Measurements from ENCODE around the gene EFEMP2. TPM values are rescaled to one million over a fixed set of nuclear protein-coding genes. Genes with fewer than 3 reads are reported as not detected.

Gene EFEMP2
- total RNA-seq, 2 experiments from 2014 or later, result 17.1 to 18.0 TPM

- intact Hi-C loops (cut with micrococcal nuclease), result no loop called here
- no peak for TF ChIP-seq CTCF (IDR thresholded peaks at IDR 0.05)
- H3K27ac Mint-ChIP-seq, result peak overlapping the region; percentile 78
These were observed 16.7 kb downstream of the EFEMP2 start for GRCh38 chr11:65855927-65856363.

GRCh38 chr11:65854852-65855837 lies 17.5 kb downstream of the EFEMP2 start:
- Mint-ChIP-seq H3K27me3 (no peaks in the 10 kb centered on the region), H3K9me3 (peaks cover 3% of the 10 kb centered on the region), H3K36me3 (ENCODE audit: low read depth) (peaks cover 62% of the 10 kb centered on the region), H3K4me3 (peak overlapping the region; percentile 88), H3K4me1 (ENCODE audit: low read depth) (peaks cover 32% of the 10 kb centered on the region), H3K27ac (peak overlapping the region; percentile 63)
- DNase-seq (no peak), ATAC-seq (no peak)
- intact Hi-C loops (cut with micrococcal nuclease), result no loop called here
- CTCF ChIA-PET, result interaction anchor here (12.3 kb wide), 1 partner anchor 33 kb away, joined by 283 read pairs; the partner anchor contains the start of genes CCDC85B and FIBP
- TF ChIP-seq CTCF (IDR thresholded peaks at IDR 0.05), result no peak
- POLR2A ChIA-PET, result interaction anchor here (1.1 to 29.8 kb wide), 4 partner anchors 14 to 35 kb away, joined by 3 to 560 read pairs (median 103); partner anchors contain the start of genes CCDC85B, CTSW, EFEMP2 and FIBP

More at GRCh38 chr11:65855927-65856363, 16.7 kb downstream of the EFEMP2 start:
- no peak for DNase-seq
- CTCF ChIA-PET, result interaction anchor here (12.3 kb wide), 1 partner anchor 32 kb away, joined by 283 read pairs; the partner anchor contains the start of genes CCDC85B and FIBP
- peaks cover 3% of the 10 kb centered on the region for H3K9me3 Mint-ChIP-seq
- POLR2A ChIA-PET, result interaction anchor here (1.1 to 29.8 kb wide), 4 partner anchors 9 to 34 kb away, joined by 3 to 560 read pairs (median 94); partner anchors contain the start of genes CCDC85B, CTSW, EFEMP2 and FIBP
- H3K4me1 Mint-ChIP-seq (ENCODE audit: low read depth), result peaks cover 32% of the 10 kb centered on the region
- H3K27me3 Mint-ChIP-seq, result no peaks in the 10 kb centered on the region
- H3K36me3 Mint-ChIP-seq (ENCODE audit: low read depth), result peaks cover 66% of the 10 kb centered on the region
- no peak for ATAC-seq
- H3K4me3 Mint-ChIP-seq, result peak overlapping the region; percentile 88

GRCh38 chr11:65854161-65854592 lies 18.4 kb downstream of the EFEMP2 start:
- intact Hi-C loops (cut with micrococcal nuclease), result no loop called here
- H3K36me3 Mint-ChIP-seq (ENCODE audit: low read depth), result peaks cover 62% of the 10 kb centered on the region
- CTCF ChIA-PET, result no interaction called here
- no peak for DNase-seq
- peaks cover 32% of the 10 kb centered on the region for H3K4me1 Mint-ChIP-seq (ENCODE audit: low read depth)
- H3K9me3 Mint-ChIP-seq, result peaks cover 3% of the 10 kb centered on the region
- H3K27ac Mint-ChIP-seq, result peak overlapping the region; percentile 57
- ATAC-seq, result no peak
- H3K27me3 Mint-ChIP-seq, result no peaks in the 10 kb centered on the region
- H3K4me3 Mint-ChIP-seq, result peak overlapping the region; percentile 88
- POLR2A ChIA-PET, result interaction anchor here (1.2 to 29.8 kb wide), 4 partner anchors 15 to 141 kb away, joined by 5 to 560 read pairs (median 103); partner anchors contain the start of genes CCDC85B, CTSW, EFEMP2 and FIBP
- no peak for TF ChIP-seq CTCF (IDR thresholded peaks at IDR 0.05)

GRCh38 chr11:65853246-65853979 lies 19.2 kb downstream of the EFEMP2 start:
- intact Hi-C loops (cut with micrococcal nuclease), result no loop called here
- Mint-ChIP-seq H3K4me3 (no peak overlapping the region), H3K9me3 (peaks cover 3% of the 10 kb centered on the region), H3K4me1 (ENCODE audit: low read depth) (peaks cover 32% of the 10 kb centered on the region), H3K36me3 (ENCODE audit: low read depth) (peaks cover 62% of the 10 kb centered on the region), H3K27me3 (no peaks in the 10 kb centered on the region), H3K27ac (peak overlapping the region; percentile 57)
- no peak for DNase-seq
- ChIA-PET POLR2A (interaction anchor here (0.8 to 29.8 kb wide), 9 partner anchors 8 to 160 kb away, joined by 3 to 560 read pairs (median 5); partner anchors contain the start of genes CCDC85B, CTSW, EFEMP2 and FIBP), CTCF (interaction anchor here (1.3 to 5.1 kb wide), 5 partner anchors 16 to 192 kb away, joined by 3 to 47 read pairs (median 14); partner anchors contain the start of genes AP5B1, FIBP and SNX32)
- TF ChIP-seq CTCF (IDR thresholded peaks at IDR 0.05), result no peak
- ATAC-seq, result no peak

All from activated CD8-positive, alpha-beta T cell treated with anti-CD3 and anti-CD28 coated beads for 36 hours (primary cell).